ENCODE data around the gene CRYGD.
"Not testable (repeated sequence)": the region's sequence is repeated elsewhere in the genome, so short reads cannot be mapped to it uniquely, and the experiment has no call there.

Gene CRYGD

DNA sequence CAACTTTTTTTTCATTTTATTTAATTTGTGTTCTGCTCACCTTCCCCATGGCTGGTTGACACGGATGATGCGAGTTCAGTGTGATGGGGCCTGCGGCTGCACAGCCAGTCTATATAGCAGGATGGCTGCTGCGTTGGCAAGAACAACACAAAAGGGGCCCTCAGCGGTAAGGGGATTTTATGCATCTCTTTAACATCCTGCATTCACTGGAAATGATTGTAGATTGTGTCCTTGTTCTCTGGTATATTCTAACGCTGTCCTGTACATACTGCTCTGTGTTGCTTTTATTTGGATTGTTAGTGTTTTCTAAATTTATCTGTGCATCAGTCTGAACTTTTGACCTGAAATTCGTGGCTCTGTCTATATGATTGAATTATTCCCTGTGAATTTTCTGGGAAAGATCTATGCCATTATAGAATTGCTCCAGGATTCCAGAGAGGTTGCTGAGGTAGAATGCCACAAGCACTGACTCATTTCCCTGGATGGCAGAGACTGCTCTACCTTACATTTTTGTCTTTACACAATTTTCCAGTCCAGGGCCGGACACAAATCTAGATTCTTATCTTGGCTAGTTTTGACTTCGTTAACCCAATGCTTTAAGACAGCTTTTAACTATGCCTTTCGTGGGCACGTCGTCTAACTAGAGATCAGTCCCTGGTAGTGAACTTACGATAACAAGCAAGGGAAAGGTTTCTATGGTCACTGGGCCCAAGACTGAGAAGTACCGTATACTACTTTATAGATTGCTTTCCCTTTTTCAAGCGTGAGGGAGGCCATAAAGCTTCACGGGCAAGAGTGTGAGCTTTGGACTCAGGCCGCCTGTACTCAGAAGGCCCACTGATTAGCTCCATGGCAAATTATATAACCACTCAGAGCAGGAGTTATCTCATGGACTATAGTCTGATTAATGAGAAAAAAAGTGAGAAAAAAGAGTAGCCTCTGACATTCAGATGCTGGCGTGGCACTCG, 5.7 kb upstream of the CRYGD start, which contains the start of gene CRYGC:
TSS of gene CRYGC (minus strand) at position 85 of the 968 bp plus-strand sequence. CDS start at position 49, 36 bp downstream.
- DNase-seq = no peak

- no peak for DNase-seq
Measured at GRCh38 chr2:208128136-208128535, 3.8 kb upstream of the CRYGD start.

DNA sequence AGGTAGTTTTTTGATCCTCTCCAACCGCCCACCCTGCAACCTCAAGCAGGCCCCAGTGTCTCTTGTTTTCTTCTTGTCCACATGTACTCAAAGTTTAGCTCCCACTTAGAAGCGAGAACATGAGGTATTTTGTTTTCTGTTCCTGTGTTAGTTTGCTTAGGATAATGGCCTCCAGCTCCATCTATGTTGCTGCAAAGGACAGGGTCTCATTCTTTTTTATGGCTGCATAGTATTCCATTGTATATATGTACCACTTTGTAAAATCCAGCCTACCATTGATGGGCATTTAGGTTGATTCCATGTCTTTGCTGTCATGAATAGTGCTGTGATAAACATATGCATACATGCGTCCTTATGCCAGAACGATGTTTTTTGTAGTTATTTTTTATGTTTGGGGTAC, 2.8 kb upstream of the CRYGD start:
- no peak for DNase-seq

DNA sequence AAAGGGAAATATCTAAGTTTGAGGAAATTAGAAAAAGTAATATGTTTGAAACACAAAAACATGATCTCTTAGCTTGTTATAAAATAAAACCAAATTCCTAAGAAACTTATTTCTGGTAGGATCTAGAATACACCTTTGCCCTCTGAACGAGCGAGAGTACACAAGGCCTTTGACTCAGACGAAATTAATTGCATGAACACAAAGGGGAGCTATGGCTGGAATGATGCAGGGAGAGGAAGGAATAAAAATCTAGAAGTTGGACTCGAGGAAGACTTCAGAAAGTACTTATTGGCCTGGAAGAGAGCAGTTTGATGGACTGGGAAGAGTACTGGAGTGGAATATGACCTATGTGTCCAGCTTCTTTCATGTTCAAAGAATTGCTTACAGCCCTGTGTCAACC, 927 bp upstream of the CRYGD start:
- no peak for DNase-seq

- DNase-seq = no peak
Measured at GRCh38 chr2:208122248-208122647, 2.1 kb downstream of the CRYGD start.

DNA sequence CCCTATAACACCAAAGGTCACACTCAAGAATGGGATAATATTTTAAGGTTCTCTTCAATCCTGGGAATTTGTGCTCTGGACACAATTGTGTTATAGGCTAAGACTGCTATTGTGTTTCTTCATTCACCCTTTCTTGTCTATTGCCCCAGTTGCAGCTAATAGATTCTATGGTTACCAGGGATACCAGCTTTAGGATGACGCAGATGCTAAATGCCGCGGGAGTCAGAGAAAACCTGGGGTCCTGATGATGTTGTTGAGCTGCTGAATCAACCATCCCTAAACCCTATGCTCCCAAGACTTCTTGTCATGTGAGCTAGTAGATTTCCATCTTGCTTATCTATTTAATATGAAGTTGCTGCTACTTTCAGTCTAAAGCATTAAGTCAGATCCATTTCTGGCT, 5.4 kb downstream of the CRYGD start:
- DNase-seq = no peak

- not testable (repeated sequence) for DNase-seq
Measured at GRCh38 chr2:208117390-208117789, 6.9 kb downstream of the CRYGD start.

DNA sequence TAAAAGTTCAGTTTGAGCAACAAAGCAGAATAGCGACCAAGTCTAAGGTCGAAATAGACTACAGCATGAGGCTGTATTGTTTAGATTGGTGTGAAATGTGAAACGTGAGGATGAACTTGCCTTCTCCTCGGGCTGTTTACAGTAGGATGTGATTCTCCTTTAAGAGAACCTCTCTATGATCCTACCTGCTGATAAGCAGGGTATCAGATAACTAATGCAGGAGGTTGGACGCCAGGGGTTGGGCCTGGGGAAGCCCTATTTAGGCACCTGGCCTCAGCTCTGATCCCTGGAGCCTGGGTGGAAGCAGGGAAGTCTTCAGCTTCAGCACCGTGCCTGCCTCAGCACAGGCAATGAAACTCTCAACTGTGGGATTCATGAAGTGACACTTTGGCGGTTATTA, 11.4 kb downstream of the CRYGD start:
- no peak for DNase-seq

GRCh38 chr2:208112273-208112745, 12.0 kb downstream of the CRYGD start:
- DNase-seq = not testable (repeated sequence)

- no peak for DNase-seq
Measured at GRCh38 chr2:208103616-208104015, 20.7 kb downstream of the CRYGD start.

GRCh38 chr2:208101716-208102631, 22.4 kb downstream of the CRYGD start:
- no peak for DNase-seq

DNA sequence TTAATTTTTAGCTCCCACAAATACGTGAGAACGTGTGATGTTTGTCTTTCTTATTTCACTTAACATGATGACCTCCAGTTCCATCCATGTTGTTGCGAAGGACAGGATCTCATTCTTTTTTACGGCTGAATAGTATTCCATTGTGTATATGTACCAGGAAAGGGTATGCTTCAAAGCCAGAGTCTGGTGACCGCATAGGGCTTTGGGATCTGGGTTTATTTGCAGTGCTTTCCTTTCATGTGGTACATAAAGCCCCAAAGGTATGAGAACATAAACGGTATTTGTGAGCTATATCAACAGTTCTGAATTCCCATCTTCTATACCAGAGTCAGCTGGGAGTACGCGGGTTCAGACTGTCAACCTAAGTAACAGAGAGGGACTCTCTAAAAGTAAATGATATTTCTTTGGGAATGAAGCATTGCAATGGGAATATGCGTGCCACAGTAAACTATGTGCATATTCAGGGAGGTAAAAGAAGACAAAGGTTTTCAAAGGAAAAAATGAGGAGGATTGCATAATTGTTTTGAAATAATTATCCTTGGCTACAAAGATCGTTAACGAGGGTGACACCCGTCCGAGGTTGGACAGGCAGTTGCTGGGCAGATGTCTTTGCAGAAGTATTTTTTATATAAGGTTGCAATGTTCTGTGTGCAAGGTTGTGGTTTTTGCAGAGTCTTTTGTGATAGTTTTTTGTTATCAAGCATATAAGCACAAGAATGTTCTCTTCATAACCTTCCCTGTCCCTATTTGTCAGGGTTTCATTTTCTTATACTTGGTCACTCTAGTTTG, 24.4 kb downstream of the CRYGD start:
- no peak for DNase-seq

- DNase-seq = not testable (repeated sequence)
Measured at GRCh38 chr2:208098701-208099100, 25.6 kb downstream of the CRYGD start.

- DNase-seq = no peak
Measured at GRCh38 chr2:208098267-208098666, 26.1 kb downstream of the CRYGD start.

DNA sequence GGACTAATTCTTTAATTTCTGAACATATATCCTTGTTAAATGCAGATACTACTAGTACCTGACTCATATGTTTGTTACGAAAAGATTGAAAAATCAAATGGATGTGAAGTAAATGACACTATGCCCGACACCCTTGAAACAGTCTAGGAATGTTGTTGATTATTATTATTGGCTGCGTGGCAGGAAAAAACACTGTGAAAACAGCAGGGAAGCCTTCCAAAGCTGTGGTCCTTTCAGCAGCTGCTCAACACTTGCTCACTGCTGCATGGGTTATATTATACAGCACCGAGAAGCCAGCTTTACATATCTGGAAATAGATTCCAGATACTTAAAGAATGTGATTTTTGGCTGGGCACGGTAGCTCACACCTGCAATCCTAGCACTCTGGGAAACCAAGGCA, 26.5 kb downstream of the CRYGD start:
- DNase-seq = no peak

DNA sequence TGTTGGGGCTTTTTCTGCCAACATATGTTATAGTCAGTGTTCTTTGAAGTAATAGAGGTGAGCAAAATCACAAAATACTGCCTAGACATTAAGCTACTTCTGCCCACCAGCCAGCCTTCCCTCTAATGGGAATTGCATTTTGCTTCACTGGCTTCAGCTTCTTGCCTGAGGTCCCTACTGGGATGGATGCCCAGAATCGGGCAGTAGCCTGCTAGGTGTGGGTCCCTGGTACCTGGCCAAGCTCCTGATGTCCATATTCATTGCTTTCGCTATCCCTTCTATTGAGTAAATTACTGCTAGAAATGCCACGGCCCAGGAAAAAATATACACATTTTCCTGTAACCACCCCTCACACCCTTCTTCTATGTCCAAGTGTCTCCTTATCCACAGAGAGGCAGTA, 27.0 kb downstream of the CRYGD start:
- DNase-seq = no peak

DNA sequence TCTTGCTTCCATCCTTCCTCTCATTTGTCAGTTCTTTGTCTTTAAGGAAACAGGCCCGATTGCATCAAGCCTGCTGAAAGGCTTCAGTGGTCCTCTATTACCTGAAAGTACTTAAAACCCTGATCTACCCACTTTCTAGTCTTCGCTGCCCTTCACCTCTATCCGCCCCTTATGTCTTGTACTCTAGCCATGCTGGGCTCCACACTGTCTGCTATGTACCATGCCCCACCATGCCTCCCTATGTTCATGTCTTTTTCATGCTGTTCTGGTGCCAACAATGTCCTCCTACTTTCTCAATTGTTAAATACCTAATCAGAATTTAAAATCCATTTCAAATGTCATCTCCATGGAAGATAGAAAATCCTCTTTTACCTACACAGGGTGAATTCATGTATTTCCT, 28.2 kb downstream of the CRYGD start:
- DNase-seq = no peak

DNA sequence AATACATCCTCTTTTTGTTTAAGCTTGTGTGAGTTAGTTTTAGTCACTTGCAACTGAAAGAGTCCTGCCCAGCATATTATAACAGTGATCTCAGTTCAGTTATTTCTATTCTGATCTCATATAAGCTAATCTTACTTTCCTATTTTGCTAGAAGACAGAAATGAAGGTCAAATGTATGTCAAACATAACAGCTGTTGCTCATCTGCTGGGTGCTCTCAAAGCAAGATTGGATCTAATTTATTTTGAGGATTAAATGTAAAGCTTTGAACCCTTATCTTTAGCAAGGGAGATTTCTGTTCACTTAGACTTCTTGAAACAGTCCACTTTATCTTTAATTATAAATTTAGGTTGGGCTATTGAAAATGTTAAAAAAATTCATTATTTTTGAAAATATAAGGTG, 31.2 kb downstream of the CRYGD start:
- DNase-seq = no peak

DNA sequence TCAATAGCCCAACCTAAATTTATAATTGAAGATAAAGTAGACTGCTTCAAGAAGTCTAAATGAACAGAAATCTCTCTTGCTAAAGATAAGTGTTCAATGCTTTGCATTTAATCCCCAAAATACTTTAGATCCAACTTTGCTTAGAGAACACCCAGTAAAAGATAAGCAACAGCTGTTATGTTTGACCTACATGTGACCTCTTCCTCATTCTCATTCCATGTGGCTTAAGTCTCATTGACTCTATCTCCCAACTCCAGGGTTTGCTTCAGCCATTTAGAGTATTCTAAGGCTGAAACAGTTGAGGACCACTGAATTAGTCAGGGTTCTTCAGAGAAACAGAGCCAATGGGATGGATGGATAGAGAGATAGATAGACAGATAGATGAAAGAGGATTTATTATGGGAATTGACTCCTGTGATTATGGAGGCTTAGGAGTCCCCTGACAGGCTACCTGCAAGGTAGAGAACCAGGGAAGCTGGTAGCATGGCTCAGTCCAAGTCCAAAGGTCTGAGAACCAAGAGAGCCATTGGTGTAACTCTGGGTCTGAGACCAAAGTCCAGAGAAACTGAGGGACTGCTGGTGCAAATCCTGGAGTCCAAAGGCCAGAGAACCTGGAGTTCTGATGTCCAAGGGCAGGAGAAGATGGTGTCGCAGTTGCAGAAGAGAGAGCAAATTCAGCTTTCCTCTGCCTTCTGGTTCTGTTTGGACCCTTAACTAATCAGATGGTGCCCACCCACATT, 32.1 kb downstream of the CRYGD start:
- DNase-seq = no peak

- no peak for DNase-seq
Measured at GRCh38 chr2:208090420-208090819, 33.9 kb downstream of the CRYGD start.

GRCh38 chr2:208086029-208086428, 38.3 kb downstream of the CRYGD start:
- no peak for DNase-seq

GRCh38 chr2:208083807-208084206, 40.5 kb downstream of the CRYGD start:
- DNase-seq = no peak
